Measurements from ENCODE around the gene ELOVL4.

ELOVL4 gene

DNA sequence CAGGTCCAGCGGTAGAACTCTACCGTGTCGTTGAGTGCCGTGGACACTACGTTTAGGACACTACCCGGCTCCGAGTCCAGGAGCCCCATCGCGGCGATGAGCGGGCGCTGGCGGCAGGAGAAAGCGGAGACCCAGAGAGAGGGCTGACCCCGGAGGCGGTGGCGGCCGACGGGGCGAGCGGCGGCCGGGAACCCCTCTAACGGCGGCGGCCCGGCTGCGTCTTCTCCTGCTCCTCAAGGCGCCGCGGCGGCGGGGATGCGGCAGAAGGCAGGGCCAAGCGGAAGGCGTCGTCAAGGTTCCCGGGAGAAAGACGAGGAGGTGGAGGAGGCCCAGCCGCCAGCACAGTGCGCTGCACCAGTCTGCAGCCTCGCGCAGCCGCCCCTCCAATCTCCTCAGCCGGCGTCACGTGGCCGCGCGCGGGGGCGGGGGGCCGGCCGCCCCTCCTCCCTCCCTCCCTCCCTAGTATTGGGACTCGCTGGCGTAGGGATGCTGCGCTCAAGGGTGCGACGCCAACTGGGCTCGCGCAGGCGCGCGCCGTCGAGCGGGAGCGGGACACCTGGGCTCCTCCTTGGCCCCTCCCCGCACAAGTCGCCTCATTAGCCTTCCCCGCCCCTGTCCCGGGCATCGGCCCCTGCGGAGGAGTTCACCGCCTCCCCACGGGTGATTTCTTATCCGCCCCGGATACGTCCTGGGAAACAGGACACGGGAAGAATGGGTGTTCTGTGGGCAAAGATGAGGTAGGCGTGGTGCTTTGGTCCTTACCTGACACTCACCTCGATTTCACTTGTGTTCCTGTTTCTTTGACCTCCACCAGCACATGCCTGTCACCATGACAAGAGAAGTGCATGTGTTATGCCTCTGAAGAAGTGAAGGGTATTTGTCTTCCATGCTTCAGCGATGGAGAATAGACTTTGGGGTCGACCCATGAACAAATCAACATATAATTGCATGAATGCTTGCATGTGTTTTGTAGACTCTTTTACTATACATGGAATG lies at the start of gene ELOVL4:
Gene ELOVL4 (minus strand): TSS at position 363 of the 996 bp plus-strand sequence. CDS start 274 bp downstream, at position 89.
- DNase-seq = peak; percentile 75

DNA sequence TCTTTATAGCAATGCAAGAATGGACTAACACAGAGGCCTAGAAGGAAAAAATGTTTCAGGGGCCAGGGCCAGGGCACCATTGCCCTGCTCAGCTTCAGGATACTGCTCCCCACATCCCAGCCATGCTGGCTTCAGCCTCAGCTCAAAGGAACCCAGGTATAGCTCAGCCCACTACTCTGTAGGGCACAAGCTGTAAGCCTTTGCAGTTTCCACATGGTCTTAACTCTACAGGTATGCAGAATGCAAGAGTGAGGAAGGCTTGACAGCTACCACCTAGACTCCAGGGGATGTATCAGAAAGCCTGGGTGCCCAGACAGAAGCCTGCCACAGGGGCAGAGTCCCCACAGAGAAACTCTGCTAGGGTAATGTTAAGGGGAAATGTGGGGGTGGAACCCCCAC lies 46.6 kb upstream of the ELOVL4 start:
- no peak for DNase-seq

GRCh38 chr6:79993012-79993910 lies 45.9 kb upstream of the ELOVL4 start:
- no peak for DNase-seq

DNA sequence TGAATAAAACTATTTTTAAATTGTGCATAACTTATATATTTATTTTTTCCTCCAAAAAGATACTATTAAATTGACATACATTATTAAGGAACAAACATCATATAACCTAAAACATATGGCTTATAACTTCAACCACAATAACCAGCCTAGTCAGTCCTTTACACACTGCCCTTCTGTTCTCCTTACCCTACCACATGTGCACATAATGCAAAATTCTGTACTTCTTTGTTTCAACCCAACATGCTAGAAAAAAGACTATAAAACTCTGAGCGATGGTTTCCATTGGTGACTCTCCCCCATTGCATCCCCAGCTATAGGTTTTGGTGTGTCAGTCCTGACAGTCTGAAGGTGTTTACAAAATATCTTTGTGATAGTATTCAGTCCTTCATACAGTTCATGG lies 42.3 kb upstream of the ELOVL4 start:
- DNase-seq = no peak

DNA sequence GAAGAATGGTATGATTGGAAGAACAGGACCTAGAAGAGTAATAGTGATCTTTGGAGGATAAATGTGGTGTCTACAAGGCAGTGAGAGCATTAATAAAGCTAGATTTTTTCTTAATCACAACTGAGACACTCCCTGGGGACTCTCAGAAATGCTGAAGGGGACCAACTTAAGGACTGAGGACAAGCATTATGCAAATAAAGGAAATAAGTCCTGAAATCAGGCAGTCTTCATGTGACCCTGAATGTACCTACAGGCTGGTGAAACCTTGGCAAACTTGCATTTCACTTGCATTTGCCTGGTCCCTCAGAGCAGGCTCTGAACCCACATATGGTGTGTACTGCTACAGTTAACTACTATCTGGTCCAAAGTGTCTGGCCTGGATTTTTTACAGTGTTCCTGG lies 37.8 kb upstream of the ELOVL4 start:
- DNase-seq = no peak

- no peak for DNase-seq
Observed at GRCh38 chr6:79984261-79984660, 36.9 kb upstream of the ELOVL4 start.

GRCh38 chr6:79981652-79982051 lies 34.3 kb upstream of the ELOVL4 start:
- no peak for DNase-seq

DNA sequence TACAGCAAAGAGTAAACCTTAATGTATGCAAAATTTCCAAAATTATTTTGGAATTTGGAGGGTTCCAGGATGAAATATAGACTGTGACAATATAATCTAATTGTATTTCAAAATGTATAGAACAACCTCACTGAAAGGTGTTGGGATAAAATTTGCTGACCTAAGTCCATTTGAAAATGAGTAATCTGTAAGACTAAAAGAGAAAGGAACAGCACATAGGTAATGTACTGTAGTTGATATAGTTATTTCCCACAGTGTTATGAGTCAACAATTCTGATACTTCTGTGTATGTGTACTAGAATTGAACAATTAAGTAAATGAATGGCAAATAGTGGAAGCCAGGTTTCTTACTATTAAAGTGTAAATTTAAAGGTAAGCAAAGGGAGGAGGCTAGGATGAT lies 23.8 kb upstream of the ELOVL4 start:
- no peak for DNase-seq

DNA sequence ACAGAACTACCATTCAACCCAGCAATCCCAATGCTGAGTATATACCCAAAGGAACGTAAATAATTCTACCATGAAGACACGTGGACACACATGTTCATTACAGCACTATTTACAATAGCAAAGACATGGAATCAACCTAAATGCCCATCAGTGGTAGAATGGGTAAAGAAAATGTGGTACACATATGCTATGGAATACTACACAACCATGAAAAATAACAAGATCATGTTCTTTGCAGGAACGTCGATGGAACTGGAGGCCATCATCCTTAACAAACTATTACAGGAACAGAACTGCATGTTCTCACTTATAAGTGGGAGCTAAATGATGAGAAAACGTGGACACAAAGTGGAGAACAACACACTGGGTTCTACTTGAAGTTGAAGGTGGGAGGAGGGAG lies 22.4 kb upstream of the ELOVL4 start:
- DNase-seq = no peak

DNA sequence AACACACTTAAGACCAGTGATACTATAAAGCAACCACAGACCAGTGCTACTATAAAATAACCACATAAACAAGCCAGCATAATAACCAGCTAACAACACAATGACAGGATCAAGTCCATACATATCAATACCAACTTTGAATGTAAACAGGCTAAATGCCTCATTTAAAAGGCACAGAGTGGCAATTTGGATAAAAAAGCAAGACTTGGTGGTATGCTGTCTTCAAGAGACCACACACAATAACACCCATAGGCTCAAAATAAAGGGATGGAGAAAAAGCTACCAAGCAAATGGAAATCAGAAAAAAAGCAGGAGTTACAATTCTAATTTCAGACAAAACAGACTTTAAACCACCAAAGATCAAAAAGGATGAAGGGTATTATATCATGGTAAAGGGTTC lies 19.8 kb upstream of the ELOVL4 start:
- no peak for DNase-seq

DNA sequence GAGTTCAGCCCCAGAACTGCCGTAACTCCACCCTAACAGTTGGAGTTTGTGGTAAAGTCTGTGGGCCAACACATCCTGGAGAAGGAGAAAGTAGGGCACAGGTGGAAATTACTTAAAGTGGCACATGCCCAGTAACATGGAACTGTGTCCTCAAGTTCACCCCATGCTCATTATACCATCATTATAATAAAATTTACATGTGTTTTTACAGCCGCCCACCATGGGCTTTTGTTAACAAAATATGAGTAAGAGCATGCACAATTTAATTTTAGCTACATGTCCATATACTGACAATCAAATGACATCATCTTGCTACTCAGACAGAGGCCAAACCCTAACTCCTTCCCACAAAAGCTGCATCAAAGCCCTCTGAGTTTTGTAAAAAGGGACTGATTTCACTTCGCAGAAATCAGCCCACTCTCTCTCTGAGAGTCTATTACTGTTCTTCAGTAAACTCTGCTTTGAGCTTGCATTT lies 17.3 kb upstream of the ELOVL4 start:
- DNase-seq = no peak

DNA sequence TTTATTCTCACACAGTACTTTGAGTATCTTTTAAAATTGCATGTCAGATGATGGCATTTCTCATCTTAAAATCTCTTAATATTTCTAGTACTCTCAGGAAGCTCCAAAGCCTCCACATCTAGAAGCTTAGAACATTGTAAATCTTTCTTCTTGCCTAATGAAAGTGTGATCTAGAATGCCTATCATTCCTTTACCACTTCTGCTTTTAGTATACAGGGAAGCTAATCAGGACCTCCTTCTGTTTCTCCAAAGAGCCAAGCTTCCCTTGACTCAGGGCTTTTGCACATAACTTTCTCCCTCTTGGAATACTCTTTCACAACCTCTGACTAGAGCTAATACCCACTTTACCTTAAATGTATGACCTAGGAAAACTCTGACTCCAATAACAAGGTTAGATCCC lies 7.5 kb upstream of the ELOVL4 start:
- DNase-seq = no peak

- DNase-seq = peak; percentile 12
Observed at GRCh38 chr6:79949233-79949632, 1.9 kb upstream of the ELOVL4 start.

- DNase-seq = peak; percentile 5
Observed at GRCh38 chr6:79946272-79947190, 822 bp downstream of the ELOVL4 start.

GRCh38 chr6:79943133-79943532 lies 4.2 kb downstream of the ELOVL4 start:
- no peak for DNase-seq

DNA sequence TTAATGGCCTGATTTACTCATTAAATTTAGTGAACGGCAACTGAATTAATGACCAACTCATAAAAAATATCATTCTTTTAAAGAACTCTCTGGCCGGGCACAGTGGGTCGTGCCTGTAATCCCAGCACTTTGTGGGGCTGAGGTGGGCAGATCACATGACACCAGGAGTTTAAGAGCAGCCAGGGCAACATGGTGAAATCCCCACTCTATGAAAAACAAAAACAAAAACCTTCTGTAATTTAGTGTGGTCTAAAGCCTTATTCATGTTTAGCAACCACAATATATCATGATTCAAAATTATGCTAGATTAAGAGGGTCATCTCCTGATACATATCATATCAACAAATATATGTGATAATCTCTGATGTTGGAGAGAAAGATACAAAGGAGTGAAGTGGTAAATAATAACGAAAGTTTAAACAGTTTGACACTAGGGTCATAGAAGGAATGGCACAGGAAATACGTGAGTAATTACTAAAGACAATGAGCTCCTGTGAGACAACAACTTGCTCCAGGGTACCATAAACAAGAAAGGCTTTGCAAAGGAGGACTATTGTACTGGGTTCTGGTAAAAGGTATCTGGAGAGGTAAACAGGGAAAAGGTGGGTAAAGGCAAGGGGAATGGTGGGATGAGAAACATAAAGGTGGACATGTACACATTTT lies 5.7 kb downstream of the ELOVL4 start:
- DNase-seq = no peak

- no peak for DNase-seq
Observed at GRCh38 chr6:79928478-79928998, 18.8 kb downstream of the ELOVL4 start.

GRCh38 chr6:79927758-79928157 lies 19.6 kb downstream of the ELOVL4 start:
- DNase-seq = no peak

GRCh38 chr6:79923270-79923669 lies 24.1 kb downstream of the ELOVL4 start:
- DNase-seq = no peak

GRCh38 chr6:79922018-79922417 lies 25.3 kb downstream of the ELOVL4 start:
- DNase-seq = no peak

GRCh38 chr6:79913369-79913768 lies 34.0 kb downstream of the ELOVL4 start:
- DNase-seq = no peak

DNA sequence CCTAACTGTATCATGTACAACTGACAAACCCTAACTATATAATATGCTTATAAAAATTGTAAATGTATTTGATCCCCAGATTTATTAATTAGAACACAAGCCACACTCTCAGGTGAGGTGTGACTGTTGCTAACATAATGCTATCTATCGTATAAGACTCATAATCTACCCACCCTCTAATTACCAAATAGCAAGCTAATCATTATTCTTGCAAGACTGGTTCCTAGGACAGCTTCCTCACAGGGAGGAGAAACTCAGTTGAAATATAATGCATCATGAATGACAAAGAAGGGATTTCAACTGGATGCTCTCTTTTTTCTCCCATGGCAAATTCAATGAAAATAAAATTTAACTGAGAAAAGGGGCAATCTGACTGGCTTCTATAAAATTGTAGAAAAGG lies 35.4 kb downstream of the ELOVL4 start:
- no peak for DNase-seq
